Measurements from ENCODE around the gene RPS3. TPM values are rescaled to one million over a fixed set of nuclear protein-coding genes. Genes with fewer than 3 reads are reported as not detected.

RPS3 gene
- total RNA-seq, 2 experiments from 2014 or later, result 2,828 to 2,853 TPM

Other genes with a start within 250 kb of the RPS3 start
- under 1 TPM; 0.23 to 0.30 TPM for gene SLCO2B1, start 248.4 kb upstream of the RPS3 start, total RNA-seq
- under 1 TPM; 0.28 to 0.38 TPM for gene TPBGL, start 158.7 kb upstream of the RPS3 start, total RNA-seq
- 10 to 100 TPM; 13.4 to 19.0 TPM for gene ARRB1, start 47.9 kb upstream of the RPS3 start, total RNA-seq
- gene KLHL35, start 33.7 kb downstream of the RPS3 start, total RNA-seq, result 1 to 10 TPM in 1 of 2 experiments, under 1 TPM in 1; 0.60 to 1.0 TPM
- gene GDPD5, start 126.4 kb downstream of the RPS3 start, total RNA-seq, result 100 to 1,000 TPM; 107 to 109 TPM
- 10 to 100 TPM; 12.2 to 13.3 TPM for gene SERPINH1, start 162.7 kb downstream of the RPS3 start, total RNA-seq

Data from activated CD4-positive, alpha-beta memory T cell treated with anti-CD3 and anti-CD28 coated beads, Interleukin-2, amount 10 ng/mL, durations not matched to agents 7 days and 5 days (primary cell).